AG09319 (cell line): Measurements from ENCODE around the gene CGREF1.

Experiments used
- DNase-seq: peaks from one replicate; pipeline ENCODE4 v3.0.0-alpha.2; 2010; ENCODE audit warnings: low read depth; ENCODE audit errors: extremely low read depth
- TF ChIP-seq, protein P1 (sequence below): IDR thresholded peaks from 2 replicates; pipeline ENCODE4 v1.5.1; 2011; ENCODE audit warnings: low read depth, mild to moderate bottlenecking, inconsistent platforms, low read length, moderate library complexity

Gene CGREF1

GRCh38 chr2:27067385-27067784, 51.5 kb downstream of the CGREF1 start:
- TF ChIP-seq, protein P1, sequence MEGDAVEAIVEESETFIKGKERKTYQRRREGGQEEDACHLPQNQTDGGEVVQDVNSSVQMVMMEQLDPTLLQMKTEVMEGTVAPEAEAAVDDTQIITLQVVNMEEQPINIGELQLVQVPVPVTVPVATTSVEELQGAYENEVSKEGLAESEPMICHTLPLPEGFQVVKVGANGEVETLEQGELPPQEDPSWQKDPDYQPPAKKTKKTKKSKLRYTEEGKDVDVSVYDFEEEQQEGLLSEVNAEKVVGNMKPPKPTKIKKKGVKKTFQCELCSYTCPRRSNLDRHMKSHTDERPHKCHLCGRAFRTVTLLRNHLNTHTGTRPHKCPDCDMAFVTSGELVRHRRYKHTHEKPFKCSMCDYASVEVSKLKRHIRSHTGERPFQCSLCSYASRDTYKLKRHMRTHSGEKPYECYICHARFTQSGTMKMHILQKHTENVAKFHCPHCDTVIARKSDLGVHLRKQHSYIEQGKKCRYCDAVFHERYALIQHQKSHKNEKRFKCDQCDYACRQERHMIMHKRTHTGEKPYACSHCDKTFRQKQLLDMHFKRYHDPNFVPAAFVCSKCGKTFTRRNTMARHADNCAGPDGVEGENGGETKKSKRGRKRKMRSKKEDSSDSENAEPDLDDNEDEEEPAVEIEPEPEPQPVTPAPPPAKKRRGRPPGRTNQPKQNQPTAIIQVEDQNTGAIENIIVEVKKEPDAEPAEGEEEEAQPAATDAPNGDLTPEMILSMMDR: no peak
- no peak for DNase-seq

DNA sequence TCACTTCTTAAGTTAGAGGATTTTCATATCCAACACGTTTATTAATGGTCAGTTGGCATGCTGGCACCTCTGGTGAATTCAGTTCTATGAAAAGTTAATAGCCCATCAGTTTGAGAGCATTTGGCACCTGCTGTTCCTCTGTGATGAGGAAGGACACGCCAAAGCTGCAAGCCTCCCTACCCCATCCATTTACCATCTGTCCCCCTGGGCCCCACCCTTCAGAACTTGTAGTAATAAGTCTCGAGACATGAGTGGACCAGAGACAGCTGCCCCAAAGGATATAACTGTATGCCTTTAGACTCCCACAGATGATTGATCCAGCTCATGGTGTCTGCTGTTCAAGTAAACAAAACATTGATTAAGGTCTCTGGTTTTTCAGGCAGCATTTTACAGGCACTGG, 53.8 kb downstream of the CGREF1 start:
- no peak for DNase-seq
- TF ChIP-seq, protein P1: no peak

GRCh38 chr2:27060323-27060722, 58.6 kb downstream of the CGREF1 start:
- TF ChIP-seq, protein P1: no peak
- no peak for DNase-seq

- DNase-seq: no peak
- TF ChIP-seq, protein P1: no peak
Observed at GRCh38 chr2:27059141-27059820, 59.6 kb downstream of the CGREF1 start.

DNA sequence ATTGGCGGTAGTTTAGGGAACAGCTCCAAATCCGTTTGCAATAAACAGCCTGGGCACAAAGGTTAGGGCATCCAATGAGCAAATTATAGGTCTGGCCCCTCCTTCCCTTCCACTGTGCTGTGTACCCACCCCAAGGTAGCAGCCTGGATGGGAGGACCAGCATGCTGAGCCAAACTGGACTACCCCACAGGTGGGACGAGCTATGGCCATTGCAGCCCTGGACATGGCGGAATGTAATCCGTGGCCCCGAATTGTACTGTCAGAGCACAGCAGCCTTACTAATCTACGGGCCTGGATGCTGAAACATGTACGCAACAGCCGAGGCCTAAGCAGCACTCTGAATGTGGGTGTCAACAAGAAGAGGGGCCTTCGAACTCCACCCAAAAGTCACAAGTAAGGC, 60.7 kb downstream of the CGREF1 start:
- no peak for DNase-seq
- TF ChIP-seq, protein P1: no peak

- TF ChIP-seq, protein P1: no peak
Observed at GRCh38 chr2:27057184-27057583, 61.7 kb downstream of the CGREF1 start.

GRCh38 chr2:27054721-27055120, 64.2 kb downstream of the CGREF1 start:
- TF ChIP-seq, protein P1: no peak
- no peak for DNase-seq

More at GRCh38 chr2:27057184-27057583, 61.7 kb downstream of the CGREF1 start:
- DNase-seq: no peak
